Forelimb muscle (tissue), 1 donor: ENCODE measurements around the gene EP400. TPM values are rescaled to one million over a fixed set of nuclear protein-coding genes. Genes with fewer than 3 reads are reported as not detected.
"Not testable (repeated sequence)": the region's sequence is repeated elsewhere in the genome, so short reads cannot be mapped to it uniquely, and the experiment has no call there.

ENCODE experiments used
- DNase-seq: peaks from one replicate; pipeline ENCODE4 v3.0.0-alpha.2; 2013; ENCODE audit warnings: low read depth
- polyA plus RNA-seq: library from polyadenylated mRNA; unstranded; fragments of 120-200 nt; gene quantifications from one replicate; pipeline ENCODE4 v1.2.1, GENCODE V29; 2013; ENCODE audit not compliant: insufficient read length

EP400 gene
- polyA plus RNA-seq, 1 donor: 21.2 TPM

GRCh38 chr12:132085291-132085635 lies 135.5 kb downstream of the EP400 start:
- DNase-seq: no peak

GRCh38 chr12:132089407-132089910 lies 139.7 kb downstream of the EP400 start:
- DNase-seq: no peak

DNA sequence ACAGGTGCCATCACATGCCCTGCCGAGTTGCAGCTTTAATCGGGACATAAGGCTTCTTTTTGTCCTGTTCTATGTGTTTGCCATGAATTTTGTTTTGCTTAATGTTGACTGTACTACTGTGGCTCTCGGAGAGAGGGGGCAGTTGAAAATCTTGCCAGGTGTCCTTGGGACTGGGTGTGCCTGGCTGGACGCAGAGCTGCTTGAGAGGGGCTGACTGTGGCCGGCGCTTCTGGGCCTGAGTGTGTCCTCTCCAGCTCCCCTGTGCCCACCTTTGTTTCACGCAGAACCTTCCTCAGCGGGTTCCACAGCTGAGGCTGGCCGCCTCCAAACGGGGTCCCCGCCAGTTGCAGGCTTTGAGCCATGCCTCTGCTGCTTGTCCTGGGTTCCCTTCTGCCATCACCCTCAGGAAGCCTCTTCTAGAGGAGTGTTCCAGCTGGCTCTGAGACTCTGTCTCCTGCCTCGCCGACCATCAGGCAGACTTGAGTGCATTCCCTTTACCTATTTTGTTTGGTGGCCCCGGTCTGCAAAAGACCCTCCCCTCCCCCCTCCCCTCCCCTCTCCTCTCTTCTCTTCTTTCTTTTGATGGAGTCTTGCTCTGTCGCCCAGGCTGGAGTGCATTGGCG lies 144.6 kb downstream of the EP400 start:
- no peak for DNase-seq

DNA sequence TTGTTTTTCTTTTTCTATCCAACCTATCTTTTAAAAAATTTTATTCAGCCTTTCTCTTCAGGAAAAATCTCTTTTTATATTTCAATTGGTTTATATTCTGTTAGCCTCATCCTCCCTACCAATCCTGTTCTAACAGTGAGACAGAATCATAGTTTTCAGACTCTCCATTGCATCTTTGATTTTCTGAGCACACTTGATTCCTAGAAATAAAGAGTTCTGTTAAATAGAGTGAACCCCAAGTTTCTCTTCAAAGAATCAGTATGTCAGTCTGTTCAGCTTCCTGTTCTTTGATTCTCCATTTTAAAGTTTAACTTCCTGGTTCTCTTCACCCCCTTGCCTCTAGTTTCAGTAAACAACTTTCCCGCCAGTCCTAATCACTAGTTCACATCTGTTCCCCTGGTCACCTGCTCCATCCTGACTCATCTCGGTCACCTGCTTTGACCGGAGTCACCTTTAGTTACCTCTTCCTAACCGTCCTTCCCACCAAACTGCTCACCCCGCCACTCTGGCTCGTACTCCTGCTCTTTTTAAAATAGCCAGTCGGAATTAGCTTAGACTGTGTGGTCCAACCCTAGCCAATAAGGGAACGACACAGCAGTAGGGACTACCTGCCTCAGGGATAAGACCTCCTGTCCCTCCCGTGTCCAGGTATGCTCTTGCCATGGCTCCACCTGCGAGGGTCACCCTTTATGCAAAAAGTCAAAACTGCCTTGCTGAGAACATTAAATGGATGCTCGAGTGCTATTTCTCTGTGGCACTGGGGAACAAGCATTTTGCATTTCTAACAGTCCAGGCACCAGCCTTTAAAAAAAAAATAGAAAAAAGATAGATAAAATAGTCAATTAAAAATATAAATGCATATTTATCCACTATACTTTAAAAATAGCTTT lies 146.0 kb downstream of the EP400 start:
- no peak for DNase-seq

DNA sequence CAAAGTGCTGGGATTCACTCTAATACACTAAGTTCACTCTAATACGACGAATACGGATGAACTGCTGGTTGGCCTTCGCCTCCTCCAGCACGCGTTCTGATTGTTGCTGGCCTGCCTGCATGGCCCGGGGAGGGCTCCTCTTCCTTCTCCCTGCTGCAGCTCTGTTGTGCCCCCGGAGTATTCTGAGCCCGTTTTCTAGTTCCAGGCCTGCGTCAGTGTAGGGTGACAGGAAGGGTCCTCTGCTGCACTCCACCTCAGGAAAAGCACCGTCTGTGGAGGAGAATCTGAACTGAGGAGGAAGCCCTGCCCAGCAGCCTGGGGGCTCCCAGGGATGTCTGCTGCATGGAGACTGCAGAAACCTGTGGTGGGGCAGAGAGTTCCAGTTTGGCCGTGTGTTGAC lies 150.0 kb downstream of the EP400 start:
- no peak for DNase-seq

GRCh38 chr12:132100306-132101065 lies 150.7 kb downstream of the EP400 start:
- DNase-seq: no peak

DNA sequence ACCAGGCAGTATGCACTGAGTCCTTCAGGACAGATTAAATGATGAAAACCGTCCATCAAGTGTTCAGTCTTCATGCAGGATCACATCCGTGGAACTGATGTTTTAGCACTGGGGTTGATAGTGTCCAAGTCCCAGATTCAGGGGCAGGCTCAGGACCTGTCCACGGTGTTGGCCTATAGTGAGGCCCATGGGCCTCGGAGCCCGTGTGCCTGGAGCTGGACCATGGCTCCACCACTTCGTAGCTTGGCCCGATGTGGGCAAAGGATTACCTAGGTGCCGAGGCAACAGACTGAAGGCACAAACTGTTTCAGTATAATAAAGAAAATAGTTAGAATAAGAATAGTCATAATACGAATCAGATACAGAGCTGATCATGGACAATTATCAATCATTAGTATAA lies 152.6 kb downstream of the EP400 start:
- no peak for DNase-seq

GRCh38 chr12:132103072-132103471 lies 153.3 kb downstream of the EP400 start:
- DNase-seq: not testable (repeated sequence)

DNA sequence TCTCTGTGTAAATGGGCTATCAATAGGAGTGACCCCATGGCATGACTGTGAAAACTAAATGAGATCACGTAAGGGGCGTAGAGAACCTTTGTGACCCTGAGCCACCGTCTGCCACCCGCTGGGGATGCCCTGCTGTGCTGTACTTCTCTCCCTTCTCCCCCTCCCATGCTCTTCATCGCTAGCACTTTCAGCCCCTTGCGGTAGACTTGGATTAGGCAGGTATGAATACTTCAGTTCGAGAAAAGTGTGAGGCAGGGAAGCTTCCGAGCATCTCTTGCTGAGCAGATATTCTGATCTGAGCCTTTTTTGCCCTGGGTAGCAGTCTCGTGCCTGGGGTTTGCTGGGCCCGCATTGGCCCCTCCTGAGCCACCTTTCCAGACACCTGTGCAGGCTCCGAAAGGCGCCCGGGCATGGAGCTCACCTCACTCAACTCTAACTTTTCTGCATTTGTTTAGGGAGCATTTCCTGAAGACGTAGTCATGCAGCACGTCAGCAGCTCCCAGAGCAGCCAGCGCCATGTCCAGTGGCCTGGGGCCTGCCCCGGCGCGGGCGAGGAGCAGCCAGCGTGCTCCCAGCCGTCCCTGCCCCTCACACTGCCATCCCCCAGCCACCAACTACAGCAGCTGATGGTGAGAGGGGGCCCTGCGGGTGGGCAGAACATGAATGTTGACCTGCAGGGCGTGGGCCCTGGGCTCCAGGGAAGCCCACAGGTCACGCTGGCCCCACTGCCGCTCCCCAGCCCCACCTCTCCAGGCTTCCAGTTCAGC lies 154.0 kb downstream of the EP400 start:
- no peak for DNase-seq

- no peak for DNase-seq
Measured at GRCh38 chr12:132105467-132105866, 155.7 kb downstream of the EP400 start.

- DNase-seq: no peak
Measured at GRCh38 chr12:132106921-132107320, 157.2 kb downstream of the EP400 start.

GRCh38 chr12:132108211-132108832 lies 158.6 kb downstream of the EP400 start:
- DNase-seq: no peak

DNA sequence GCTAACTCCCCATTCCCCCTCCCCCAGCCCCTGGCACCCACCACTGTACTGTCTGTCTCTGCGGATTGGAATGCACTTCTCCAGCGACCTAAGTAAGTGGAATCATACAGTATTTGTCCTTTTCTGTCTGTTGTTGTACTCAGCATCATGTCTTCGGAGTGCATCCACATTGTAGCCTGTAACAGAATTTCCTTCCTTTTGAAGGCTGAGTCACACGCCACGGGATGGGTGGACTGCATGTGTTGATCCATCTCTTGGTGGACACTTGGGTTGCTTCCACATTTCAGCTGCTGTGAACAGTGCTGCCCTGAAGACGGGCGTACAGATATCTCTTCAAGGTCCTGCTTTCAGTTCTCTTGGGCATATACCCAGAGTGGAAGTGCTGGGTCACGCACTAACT lies 160.0 kb downstream of the EP400 start:
- no peak for DNase-seq

DNA sequence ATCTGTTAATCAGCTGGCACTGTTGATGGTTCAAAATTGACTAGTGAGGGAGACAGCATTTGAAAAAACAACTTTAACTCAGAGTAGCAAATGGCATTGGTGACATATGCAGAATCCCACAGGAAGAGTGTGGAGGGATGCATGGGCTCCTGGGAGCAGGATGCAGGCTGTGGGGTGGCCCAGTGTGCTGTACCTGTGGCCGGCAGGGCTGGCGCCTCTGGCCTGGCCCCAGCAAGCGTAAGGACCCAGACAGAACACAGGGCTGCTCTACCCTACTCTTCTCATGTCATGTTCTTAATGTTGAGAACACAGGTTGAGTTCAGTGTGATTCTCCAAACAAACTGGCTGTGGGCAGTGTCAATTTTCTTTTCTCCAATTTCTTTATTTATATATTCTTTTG lies 160.9 kb downstream of the EP400 start:
- no peak for DNase-seq

DNA sequence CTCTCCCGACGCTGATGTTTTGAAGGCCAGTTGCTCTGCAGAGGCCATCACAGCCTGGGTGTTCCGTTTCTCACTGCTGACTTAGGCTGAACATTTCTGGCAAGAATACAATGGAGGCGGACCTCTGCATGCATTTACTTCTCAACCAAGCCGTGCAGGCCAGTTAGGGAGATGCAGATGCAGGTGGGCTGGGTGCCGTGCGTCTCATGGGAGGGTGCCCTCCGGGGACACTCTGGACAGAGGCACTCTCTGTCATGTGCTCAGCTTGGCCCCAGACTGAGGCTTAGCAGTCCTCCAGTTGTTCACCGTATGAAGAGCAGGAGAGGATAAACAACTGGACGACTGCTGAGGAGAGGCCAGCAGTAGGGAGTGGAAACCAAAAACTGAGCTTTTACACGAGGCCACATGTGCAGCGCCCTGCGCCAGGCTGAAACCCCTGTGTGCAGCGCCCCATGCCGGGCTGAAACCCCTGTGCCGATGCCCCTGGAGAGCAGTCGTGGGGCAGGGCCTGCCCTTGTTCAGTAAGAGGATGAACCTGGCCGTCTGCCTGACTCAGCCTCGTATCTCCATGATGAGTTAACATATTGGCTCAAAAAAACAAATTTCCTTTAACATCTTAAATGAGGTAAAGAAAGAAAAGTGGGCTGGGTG lies 162.0 kb downstream of the EP400 start:
- no peak for DNase-seq

DNA sequence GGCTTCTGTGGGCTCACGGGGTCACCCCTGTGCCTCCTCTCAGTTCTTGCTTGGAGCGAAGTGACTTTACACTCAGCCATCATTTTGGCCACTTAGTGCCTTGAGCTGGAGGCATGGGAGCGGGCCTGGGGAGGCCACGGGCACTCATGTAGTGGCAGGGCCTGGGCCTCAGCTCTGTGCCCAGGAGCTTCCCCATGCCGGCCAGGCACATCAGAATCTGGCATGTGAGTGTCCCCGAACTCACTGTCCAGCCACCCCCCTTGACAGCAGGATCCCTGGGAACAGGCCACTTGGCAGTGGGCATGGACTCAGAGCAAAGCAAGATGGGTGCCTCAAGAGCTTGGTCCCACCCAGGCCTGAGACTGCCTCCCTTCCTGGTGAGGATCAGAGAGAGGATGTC lies 164.9 kb downstream of the EP400 start:
- DNase-seq: no peak

DNA sequence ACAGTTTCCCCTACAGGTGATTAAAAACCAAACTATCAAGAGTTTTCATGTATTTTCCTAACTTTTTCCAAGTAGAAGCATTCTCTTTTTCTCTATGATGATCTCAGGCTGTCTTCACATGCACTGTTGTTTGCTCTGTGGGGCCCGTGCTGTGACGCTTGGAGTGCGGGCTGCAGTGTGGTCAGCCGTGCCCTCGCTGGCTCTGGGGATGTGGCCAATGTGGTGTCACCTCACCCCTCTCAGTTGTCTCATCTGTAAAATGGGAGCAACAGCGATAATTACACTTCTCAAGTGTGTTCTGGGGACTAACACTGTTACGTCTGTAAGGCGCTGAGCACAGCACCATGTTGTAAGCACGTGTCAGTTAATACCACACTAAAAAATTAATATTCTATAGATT lies 165.8 kb downstream of the EP400 start:
- DNase-seq: no peak

- no peak for DNase-seq
Measured at GRCh38 chr12:132116709-132117557, 167.2 kb downstream of the EP400 start.

- DNase-seq: no peak
Measured at GRCh38 chr12:132117558-132117875, 167.8 kb downstream of the EP400 start.

DNA sequence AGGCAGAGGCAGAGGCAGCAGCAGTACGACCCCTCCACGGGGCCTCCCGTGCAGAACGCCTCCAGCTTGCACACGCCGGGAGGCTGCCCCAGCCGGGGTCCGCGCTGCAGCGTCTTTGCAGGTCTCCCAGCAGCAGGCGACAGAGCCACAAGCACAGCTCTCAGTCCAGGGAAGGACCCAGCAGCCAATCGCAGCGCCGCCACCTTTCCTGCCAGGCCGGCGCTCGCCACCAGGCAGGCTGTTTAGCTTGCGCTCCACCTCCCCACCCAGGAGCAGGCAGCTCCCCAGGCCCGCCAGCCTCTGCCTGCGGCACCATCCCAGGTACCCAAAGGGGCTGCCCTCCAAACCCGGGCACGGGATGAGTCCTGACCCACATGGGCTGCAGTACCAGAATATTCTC lies 169.1 kb downstream of the EP400 start:
- no peak for DNase-seq
